C4-2B (cell line): ENCODE results near the gene NFKBIE.

ENCODE experiments used
- H3K27ac ChIP-seq: fragments of 450-650 bp; 2 replicates; pipeline ENCODE4 v1.5.1; 2017
- CTCF ChIP-seq: fragments of 450-650 bp; conservative IDR thresholded peaks from 2 replicates; pipeline ENCODE4 v1.5.1; 2017; ENCODE audit warnings: mild to moderate bottlenecking
- ZFX ChIP-seq: fragments of 450-650 bp; IDR thresholded peaks from 2 replicates; pipeline ENCODE4 v1.6.1; 2017

The NFKBIE gene

GRCh38 chr6:44225579-44226325 lies 39.6 kb downstream of the NFKBIE start:
- no peak overlapping the region for H3K27ac ChIP-seq
- TF ChIP-seq CTCF: no peak
- TF ChIP-seq ZFX: no peak

GRCh38 chr6:44224965-44225305 lies 40.4 kb downstream of the NFKBIE start:
- TF ChIP-seq CTCF: no peak
- TF ChIP-seq ZFX: no peak
- peak overlapping the region; percentile 75 for H3K27ac ChIP-seq

- TF ChIP-seq ZFX: no peak
- no peak; the same call in 1 of the 2 replicates for TF ChIP-seq CTCF
- peak overlapping the region; percentile 75 for H3K27ac ChIP-seq
Measured at GRCh38 chr6:44224029-44224964, 41.1 kb downstream of the NFKBIE start.

GRCh38 chr6:44223319-44224028 lies 41.9 kb downstream of the NFKBIE start, which contains the start of gene SLC29A1:
Gene SLC29A1 (plus strand): TSS chr6:44223595. CDS start chr6:44227314, 3,719 bp downstream.
- peak within 1 kb of the TSS; percentile 75 for H3K27ac ChIP-seq
- TF ChIP-seq CTCF (no peak; the same call in 1 of the 2 replicates), ZFX (peak; percentile 61; the same call in 1 of the 2 replicates)

GRCh38 chr6:44222486-44223318 lies 42.6 kb downstream of the NFKBIE start:
- no peak for TF ChIP-seq ZFX
- no peak for TF ChIP-seq CTCF
- H3K27ac ChIP-seq: peak overlapping the region; percentile 75

GRCh38 chr6:44221961-44222335 lies 43.4 kb downstream of the NFKBIE start:
- H3K27ac ChIP-seq: peak overlapping the region; percentile 20; the same call in 1 of the 2 replicates
- TF ChIP-seq ZFX: no peak
- TF ChIP-seq CTCF: no peak
